Heart left ventricle (tissue), 13 donors: ENCODE measurements around the gene CBLN1.

Experiments
- CTCF ChIP-seq, 12 donors: fragments of 200-600 bp; sonication (generic) in 4 of 12; IDR thresholded peaks; one replicate each; pipeline versions ENCODE4 v1.5.0 to v1.8.0; 2018 to 2022; ENCODE audit warnings: antibody characterized with exemption in 12 of 12, mild to moderate bottlenecking in 5 of 12
- POLR2A ChIP-seq, 2 donors: fragments of 450-650 bp; IDR thresholded peaks; one replicate each; pipeline ENCODE4 v1.6.1; 2017; ENCODE audit warnings: antibody characterized with exemption in 2 of 2, mild to moderate bottlenecking in 2 of 2, moderate library complexity in 2 of 2
- donor health status: ischemic (EF 13 %, LVEDD 7.1; RV severe dilation, severe dysfunction).
- donor health status: DM: no; HTN: yes; CAD: no.
- donor health status: DM: no; HTN: no; CAD: no.
- donor health status: ischemic (EF 25% LVEDD 6.9; RV normal size, moderate dysfunction).
- donor health status: ischemic (EF 25% LVEDD 5.7; RV mildly dilated, moderate dysfunction).
- donor health status: ischemic (EF 35%, LVEDD 5.7; RV mildly dilated, moderate dysfunction).
- donor health status: nonischemic (EF 11% LVEDD 7.7; RV severe dilation, severe dysfunction).
- donor health status: DM: yes; HTN: yes; CAD: no.
- donor health status: PGD.
- donor health status: ischemic (EF 29% LVEDD 5.4; RV normal size, mild dysfunction).
- donor health status: nonischemic (EF 23%, LVEDD 6.1; RV moderate dilation, normal function).

GRCh38 chr16:49268667-49269066 is 13.0 kb downstream of the CBLN1 start:
- TF ChIP-seq CTCF (IDR thresholded peaks at IDR 0.05) (no peak), POLR2A (IDR thresholded peaks at IDR 0.05) (no peak)
